ENCODE measurements around the gene COMP. TPM values are rescaled to one million over a fixed set of nuclear protein-coding genes. Genes with fewer than 3 reads are reported as not detected.
"Not testable (repeated sequence)": the region's sequence is repeated elsewhere in the genome, so short reads cannot be mapped to it uniquely, and the experiment has no call there.

COMP gene
- total RNA-seq, 1 experiment from 2014 or later, result not detected

GRCh38 chr19:18815673-18816072 lies 24.6 kb upstream of the COMP start:
- H2AFZ ChIP-seq, result no peak overlapping the region
- no peaks in the 10 kb centered on the region for H4K20me1 ChIP-seq (ENCODE audit: insufficient read depth)
- no peaks in the 10 kb centered on the region for H3K36me3 ChIP-seq (ENCODE audit: low read depth)
- H3K9me2 ChIP-seq (ENCODE audit: insufficient read depth), result no peaks in the 10 kb centered on the region
- H3K79me2 ChIP-seq (ENCODE audit: low read depth), result no peaks in the 10 kb centered on the region
- no TSS peak for BruUV-seq (replicated peaks)
- DNase-seq, result peak in 1 of 2 experiments; percentile 5
- intact Hi-C loops (cut with micrococcal nuclease; ENCODE audit: unreplicated experiment), result no loop called here
- H3K4me1 ChIP-seq (replicated peaks; ENCODE audit: insufficient read depth), result no peaks in the 10 kb centered on the region
- no peak overlapping the region for H3K4me2 ChIP-seq
- H3K9me3 ChIP-seq (ENCODE audit: insufficient read depth, low read depth), result no peaks in the 10 kb centered on the region
- no peaks in the 10 kb centered on the region for H3F3A ChIP-seq (ENCODE audit: insufficient read depth, low read depth)
- ChIA-PET CTCF (interaction anchor here (0.6 kb wide), 1 partner anchor 14 kb away, joined by 8 read pairs; no protein-coding TSS in a partner anchor), POLR2A (ENCODE audit: unreplicated experiment) (no interaction called here)
- TF ChIP-seq EZH2 (IDR thresholded peaks at IDR 0.05; ENCODE audit: low read depth), result no peak
- H3K27me3 ChIP-seq (ENCODE audit: insufficient read depth, low read depth), result peaks cover 12% of the 10 kb centered on the region; the same call in 1 of the 2 replicates
- no peak overlapping the region for H3K4me3 ChIP-seq
- H3K27ac ChIP-seq, result no peak overlapping the region

GRCh38 chr19:18814063-18814462 lies 23.0 kb upstream of the COMP start:
- no peaks in the 10 kb centered on the region for H3K9me3 ChIP-seq (ENCODE audit: insufficient read depth, low read depth)
- no peaks in the 10 kb centered on the region for H3K79me2 ChIP-seq (ENCODE audit: low read depth)

GRCh38 chr19:18811638-18812037 lies 20.5 kb upstream of the COMP start:
- H3K27me3 ChIP-seq (ENCODE audit: insufficient read depth, low read depth), result peaks cover 12% of the 10 kb centered on the region; the same call in 1 of the 2 replicates
- DNase-seq; H3F3A ChIP-seq (ENCODE audit: insufficient read depth, low read depth); intact Hi-C loops (cut with micrococcal nuclease; ENCODE audit: unreplicated experiment); CTCF ChIA-PET; H3K9me2 ChIP-seq (ENCODE audit: insufficient read depth); H4K20me1 ChIP-seq (ENCODE audit: insufficient read depth); H3K4me1 ChIP-seq (replicated peaks; ENCODE audit: insufficient read depth); BruUV-seq (replicated peaks); H3K4me2 ChIP-seq; H3K9me3 ChIP-seq (ENCODE audit: insufficient read depth, low read depth); H3K4me3 ChIP-seq; POLR2A ChIA-PET (ENCODE audit: unreplicated experiment); H3K79me2 ChIP-seq (ENCODE audit: low read depth); H3K27ac ChIP-seq; H2AFZ ChIP-seq; H3K36me3 ChIP-seq (ENCODE audit: low read depth): not testable (repeated sequence)

More at GRCh38 chr19:18814063-18814462, 23.0 kb upstream of the COMP start:
- H3F3A ChIP-seq (ENCODE audit: insufficient read depth, low read depth), result no peaks in the 10 kb centered on the region
- H3K9me2 ChIP-seq (ENCODE audit: insufficient read depth), result no peaks in the 10 kb centered on the region
- intact Hi-C loops (cut with micrococcal nuclease; ENCODE audit: unreplicated experiment), result no loop called here
- H3K4me1 ChIP-seq (replicated peaks; ENCODE audit: insufficient read depth), result peaks cover 7% of the 10 kb centered on the region
- H3K36me3 ChIP-seq (ENCODE audit: low read depth), result no peaks in the 10 kb centered on the region
- peaks cover 12% of the 10 kb centered on the region; the same call in 1 of the 2 replicates for H3K27me3 ChIP-seq (ENCODE audit: insufficient read depth, low read depth)
- peak in 1 of 2 experiments; percentile 34 for DNase-seq
- POLR2A ChIA-PET (ENCODE audit: unreplicated experiment), result no interaction called here
- H3K27ac ChIP-seq, result no peak overlapping the region
- no peak overlapping the region for H3K4me3 ChIP-seq
- H4K20me1 ChIP-seq (ENCODE audit: insufficient read depth), result no peaks in the 10 kb centered on the region
- H2AFZ ChIP-seq, result no peak overlapping the region
- TF ChIP-seq EZH2 (IDR thresholded peaks at IDR 0.05; ENCODE audit: low read depth) (no peak), CTCF (conservative IDR thresholded peaks at IDR 0.05) (no peak)
- no TSS peak for BruUV-seq (replicated peaks)
- CTCF ChIA-PET, result no interaction called here
- H3K4me2 ChIP-seq, result no peak overlapping the region

GRCh38 chr19:18809149-18809868 lies 18.2 kb upstream of the COMP start:
- no peak overlapping the region for H3K4me3 ChIP-seq
- H3F3A ChIP-seq (ENCODE audit: insufficient read depth, low read depth), result no peaks in the 10 kb centered on the region
- no peak overlapping the region for H3K27ac ChIP-seq
- H3K4me1 ChIP-seq (replicated peaks; ENCODE audit: insufficient read depth), result peaks cover 8% of the 10 kb centered on the region
- CTCF ChIA-PET, result interaction anchor here (0.6 kb wide), 1 partner anchor 15 kb away, joined by 4 read pairs; no protein-coding TSS in a partner anchor
- intact Hi-C loops (cut with micrococcal nuclease; ENCODE audit: unreplicated experiment), result no loop called here
- no peak for TF ChIP-seq EZH2 (IDR thresholded peaks at IDR 0.05; ENCODE audit: low read depth)
- no peak for TF ChIP-seq CTCF (conservative IDR thresholded peaks at IDR 0.05)
- H3K36me3 ChIP-seq (ENCODE audit: low read depth), result no peaks in the 10 kb centered on the region
- DNase-seq, result peak in 1 of 2 experiments; percentile 36
- H4K20me1 ChIP-seq (ENCODE audit: insufficient read depth), result no peaks in the 10 kb centered on the region
- POLR2A ChIA-PET (ENCODE audit: unreplicated experiment), result no interaction called here
- H3K9me3 ChIP-seq (ENCODE audit: insufficient read depth, low read depth), result no peaks in the 10 kb centered on the region
- H3K79me2 ChIP-seq (ENCODE audit: low read depth), result no peaks in the 10 kb centered on the region
- no peaks in the 10 kb centered on the region for H3K9me2 ChIP-seq (ENCODE audit: insufficient read depth)
- BruUV-seq (replicated peaks), result no TSS peak
- H3K27me3 ChIP-seq (ENCODE audit: insufficient read depth, low read depth), result peaks cover 6% of the 10 kb centered on the region; the same call in 1 of the 2 replicates
- peak overlapping the region; percentile 65 for H3K4me2 ChIP-seq
- no peak overlapping the region for H2AFZ ChIP-seq
